Adrenal gland (tissue), 12 donors: Measurements from ENCODE around the gene KIRREL3. TPM values are rescaled to one million over a fixed set of nuclear protein-coding genes. Genes with fewer than 3 reads are reported as not detected.

Source experiments
- DNase-seq, 7 donors: peaks; one replicate each; pipeline ENCODE4 v3.0.0-alpha.2; 2019 to 2020
- H3K27ac ChIP-seq, 5 donors: fragments of 200-600 bp; sonication (generic) in 4 of 5; 1 replicate in 3 of 5; 2 replicates in 2 of 5; pipeline versions ENCODE4 v1.5.1 to v1.8.0; 2016 to 2020; ENCODE audit warnings: mild to moderate bottlenecking in 1 of 5
- H3K27me3 ChIP-seq: fragments of 200-600 bp; 2 replicates; pipeline ENCODE4 v1.8.0; 2021
- H3K36me3 ChIP-seq, 2 donors: fragments of 200-600 bp; replicated peaks in 1 of 2; 1 replicate in 1 of 2; 2 replicates in 1 of 2; pipeline versions ENCODE4 v1.5.1 to v1.8.0; 2018 to 2022
- H3K4me1 ChIP-seq, 2 donors: fragments of 200-600 bp; replicated peaks in 1 of 2; 1 replicate in 1 of 2; 2 replicates in 1 of 2; pipeline versions ENCODE4 v1.5.1 to v1.8.0; 2018 to 2021
- H3K4me3 ChIP-seq, 4 donors: fragments of 200-600 bp; sonication (generic) in 3 of 4; one replicate each; pipeline ENCODE4 v1.5.1; 2016 to 2018
- H3K9me3 ChIP-seq, 3 donors: fragments of 200-600 bp; sonication (generic) in 1 of 3; replicated peaks in 1 of 3; 1 replicate in 2 of 3; 2 replicates in 1 of 3; pipeline versions ENCODE4 v1.5.1 to v1.8.0; 2016 to 2021
- CTCF ChIP-seq, 6 experiments: fragments of 450-650 bp in 4 of 6; fragments of 200-600 bp in 2 of 6; sonication (generic) in 1 of 6; IDR thresholded peaks; 1 replicate in 5 of 6; 2 replicates in 1 of 6; pipeline versions ENCODE4 v1.5.1 to v1.8.0; 2016 to 2021; ENCODE audit warnings: antibody characterized with exemption in 6 of 6, mild to moderate bottlenecking in 2 of 6, moderate library complexity in 1 of 6
- POLR2A ChIP-seq, 2 donors: fragments of 450-650 bp; IDR thresholded peaks; one replicate each; pipeline ENCODE4 v1.6.1; 2017; ENCODE audit warnings: antibody characterized with exemption in 2 of 2, mild to moderate bottlenecking in 2 of 2, moderate library complexity in 1 of 2
- WGBS, 4 donors: extraction: QIAGEN DNeasy Blood & Tissue Kit in 2 of 4; methylation state at CpG; one replicate each; pipeline versions ENCODE4 v1.1.5 to v1.1.7; 2013 to 2017; 5-methylcytosine and 5-hydroxymethylcytosine counted together
- intact Hi-C, 2 donors: fragments of 100-400 bp; cut with DNase I; formaldehyde crosslinking; loops; one replicate each; pipeline versions ENCODE4 v1.14.1 to v1.15.0; 2022 to 2023
- polyA plus RNA-seq, 3 donors: library from polyadenylated mRNA; stranded (reverse); fragments of 200-250 nt in 2 of 3; fragments of 350-450 nt in 1 of 3; fragmentation: Illumina TruSeq in 1 of 3; extraction: RNeasy Lipid Tissue Mini Kit (QIAGEN cat#74804) in 1 of 3; gene quantifications; one replicate each; pipeline ENCODE4 v1.2.3, GENCODE V29; 2013 to 2014
- total RNA-seq, 9 donors: library from RNA; depleted of rRNA in 4 of 9; stranded (reverse); fragments of >200 nt in 4 of 9; fragments of 120-200 nt in 1 of 9; fragmentation: NEBNext Ultra II Directional in 1 of 9; extraction: Animal tissue kit (Norgen Biotek cat#: 25700) in 1 of 9; gene quantifications; one replicate each; pipeline versions ENCODE4 v1.1.0 to v1.2.4, GENCODE V29; 2013 to 2023
- donor health status: healthy with polysubstance abuse.
- donor health status: Bipolar disorder and iron deficiency.
- donor health status: DM: yes; HTN: yes; CAD: no.
- donor health status: DM: no; HTN: no; CAD: no.
- donor health status: DM: no; HTN: no; CAD: no.
- donor health status: DM: yes; HTN: yes; CAD: no.

The KIRREL3 gene
- total and polyA plus RNA-seq, 12 donors, result 0.07 to 4.1 (median 0.64) TPM; not detected in 1

DNA sequence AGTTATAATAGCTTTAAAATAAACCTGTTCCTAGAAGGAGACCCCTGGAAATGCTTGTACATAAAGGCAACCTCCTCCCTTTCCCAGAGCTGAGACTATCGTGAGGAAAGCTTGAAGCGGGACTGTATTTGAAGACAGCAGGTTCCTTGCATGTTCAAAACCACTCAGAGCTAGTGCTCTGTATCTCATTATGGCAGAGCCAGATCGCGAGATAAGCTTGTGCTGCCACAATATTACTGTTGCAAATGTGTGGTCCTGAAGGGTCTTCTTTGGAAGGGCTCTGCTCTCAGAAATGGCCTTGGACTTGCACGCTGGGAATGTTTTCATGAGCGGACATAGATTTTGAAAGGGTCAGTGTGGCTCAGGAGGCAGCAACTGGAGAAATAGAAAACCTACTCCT, 168.2 kb downstream of the KIRREL3 start:
- Histone ChIP-seq H3K27ac (no peak overlapping the region), H3K4me3 (no peak overlapping the region), H3K4me1 (no peaks in the 10 kb centered on the region), H3K27me3 (no peaks in the 10 kb centered on the region), H3K36me3 (no peaks in the 10 kb centered on the region), H3K9me3 (no peaks in the 10 kb centered on the region)
- 67 to 84% (median 79%) methylated on average over 6 of the region's 6 CpGs for WGBS, 4 donors
- no peak for TF ChIP-seq CTCF (IDR thresholded peaks at IDR 0.05)
- no peak for TF ChIP-seq POLR2A (IDR thresholded peaks at IDR 0.05)
- no peak for DNase-seq
- intact Hi-C loops, result no loop called here

GRCh38 chr11:126830216-126830806, 170.3 kb downstream of the KIRREL3 start:
- 69 to 85% (median 74%) methylated on average over 7 of the region's 7 CpGs for WGBS, 4 donors
- no peak for DNase-seq
- Histone ChIP-seq H3K4me3 (no peak overlapping the region), H3K27me3 (no peaks in the 10 kb centered on the region), H3K36me3 (no peaks in the 10 kb centered on the region), H3K27ac (no peak overlapping the region), H3K4me1 (no peaks in the 10 kb centered on the region), H3K9me3 (no peaks in the 10 kb centered on the region)
- no peak for TF ChIP-seq POLR2A (IDR thresholded peaks at IDR 0.05)
- no peak for TF ChIP-seq CTCF (IDR thresholded peaks at IDR 0.05)
- intact Hi-C loops, result no loop called here

- Histone ChIP-seq H3K36me3 (no peaks in the 10 kb centered on the region), H3K27me3 (no peaks in the 10 kb centered on the region), H3K4me3 (no peak overlapping the region), H3K9me3 (no peaks in the 10 kb centered on the region), H3K27ac (no peak overlapping the region), H3K4me1 (no peaks in the 10 kb centered on the region)
- DNase-seq, result no peak
- TF ChIP-seq POLR2A (IDR thresholded peaks at IDR 0.05), result no peak
- TF ChIP-seq CTCF (IDR thresholded peaks at IDR 0.05), result no peak
- intact Hi-C loops, result no loop called here
- 77 to 87% (median 85%) methylated on average over 2 of the region's 2 CpGs for WGBS, 4 donors
Measured at GRCh38 chr11:126829716-126830115, 170.9 kb downstream of the KIRREL3 start.

DNA sequence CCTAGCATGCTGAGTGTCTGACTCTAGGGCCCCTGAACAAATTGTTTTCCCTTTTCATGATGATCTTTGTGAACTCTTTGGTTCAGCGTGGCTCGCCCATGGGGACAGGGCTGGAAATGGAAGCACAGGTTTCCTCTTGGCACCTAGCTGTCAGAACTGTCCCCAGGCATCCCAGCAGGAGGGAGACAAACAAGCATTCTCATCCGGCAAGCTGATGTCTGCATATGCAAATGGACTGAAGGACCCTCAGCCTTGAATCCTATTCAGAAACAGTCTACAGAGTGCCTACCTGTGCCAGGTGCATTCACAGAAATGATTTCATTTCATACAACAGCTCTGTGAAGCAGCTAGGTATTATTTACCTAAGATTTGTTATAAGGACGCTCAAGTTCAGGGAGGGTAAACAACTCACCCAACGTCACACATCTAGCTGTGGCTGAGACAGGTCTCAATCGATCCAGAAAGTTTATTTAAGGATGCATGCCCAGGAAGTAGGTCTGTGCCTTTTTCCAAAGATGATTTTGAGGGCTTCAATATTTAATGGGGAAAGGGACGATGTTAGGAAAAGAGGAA, 176.4 kb downstream of the KIRREL3 start:
- Histone ChIP-seq H3K4me3 (no peak overlapping the region), H3K4me1 (no peaks in the 10 kb centered on the region), H3K9me3 (no peaks in the 10 kb centered on the region), H3K27me3 (no peaks in the 10 kb centered on the region), H3K27ac (no peak overlapping the region), H3K36me3 (no peaks in the 10 kb centered on the region)
- intact Hi-C loops, result no loop called here
- no peak for TF ChIP-seq CTCF (IDR thresholded peaks at IDR 0.05)
- TF ChIP-seq POLR2A (IDR thresholded peaks at IDR 0.05), result no peak
- DNase-seq, result no peak
- 66 to 76% (median 70%) methylated on average over 6 to 7 of the region's 7 CpGs for WGBS, 4 donors
